C4-2B (cell line): ENCODE measurements around the gene IRAK1.
A peak's percentile ranks its signal among the peaks of the same experiment; 100 is the strongest.

Experiments used
- H3K27ac ChIP-seq: fragments of 450-650 bp; 2 replicates; pipeline ENCODE4 v1.5.1; 2017
- ZFX ChIP-seq: fragments of 450-650 bp; IDR thresholded peaks from 2 replicates; pipeline ENCODE4 v1.6.1; 2017
- TF ChIP-seq, protein P1 (sequence below): fragments of 450-650 bp; conservative IDR thresholded peaks from 2 replicates; pipeline ENCODE4 v1.5.1; 2017; ENCODE audit warnings: mild to moderate bottlenecking

Gene IRAK1

DNA sequence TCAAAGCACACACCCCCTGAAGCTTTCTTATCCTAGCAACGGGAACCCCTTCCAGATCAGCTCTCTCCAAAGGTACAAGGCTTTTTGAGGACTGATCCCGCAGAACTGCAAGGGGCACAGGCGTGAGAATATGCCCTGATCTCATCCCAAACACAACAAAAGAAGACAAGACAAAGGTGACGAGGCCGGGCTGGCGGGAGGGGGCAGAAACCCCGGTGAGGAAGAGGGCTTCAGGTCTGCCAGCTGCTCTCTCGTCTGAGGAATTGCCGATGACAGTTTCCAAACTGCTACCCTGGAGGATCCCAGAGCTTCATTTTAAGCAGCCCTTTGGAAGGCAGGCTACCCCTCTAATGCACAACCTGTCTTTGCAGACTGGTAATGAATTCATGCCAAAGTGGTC is 51.4 kb downstream of the IRAK1 start:
- peak overlapping the region; percentile 100 for H3K27ac ChIP-seq
- TF ChIP-seq ZFX, result no peak
- TF ChIP-seq, protein P1, sequence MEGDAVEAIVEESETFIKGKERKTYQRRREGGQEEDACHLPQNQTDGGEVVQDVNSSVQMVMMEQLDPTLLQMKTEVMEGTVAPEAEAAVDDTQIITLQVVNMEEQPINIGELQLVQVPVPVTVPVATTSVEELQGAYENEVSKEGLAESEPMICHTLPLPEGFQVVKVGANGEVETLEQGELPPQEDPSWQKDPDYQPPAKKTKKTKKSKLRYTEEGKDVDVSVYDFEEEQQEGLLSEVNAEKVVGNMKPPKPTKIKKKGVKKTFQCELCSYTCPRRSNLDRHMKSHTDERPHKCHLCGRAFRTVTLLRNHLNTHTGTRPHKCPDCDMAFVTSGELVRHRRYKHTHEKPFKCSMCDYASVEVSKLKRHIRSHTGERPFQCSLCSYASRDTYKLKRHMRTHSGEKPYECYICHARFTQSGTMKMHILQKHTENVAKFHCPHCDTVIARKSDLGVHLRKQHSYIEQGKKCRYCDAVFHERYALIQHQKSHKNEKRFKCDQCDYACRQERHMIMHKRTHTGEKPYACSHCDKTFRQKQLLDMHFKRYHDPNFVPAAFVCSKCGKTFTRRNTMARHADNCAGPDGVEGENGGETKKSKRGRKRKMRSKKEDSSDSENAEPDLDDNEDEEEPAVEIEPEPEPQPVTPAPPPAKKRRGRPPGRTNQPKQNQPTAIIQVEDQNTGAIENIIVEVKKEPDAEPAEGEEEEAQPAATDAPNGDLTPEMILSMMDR, result no peak

DNA sequence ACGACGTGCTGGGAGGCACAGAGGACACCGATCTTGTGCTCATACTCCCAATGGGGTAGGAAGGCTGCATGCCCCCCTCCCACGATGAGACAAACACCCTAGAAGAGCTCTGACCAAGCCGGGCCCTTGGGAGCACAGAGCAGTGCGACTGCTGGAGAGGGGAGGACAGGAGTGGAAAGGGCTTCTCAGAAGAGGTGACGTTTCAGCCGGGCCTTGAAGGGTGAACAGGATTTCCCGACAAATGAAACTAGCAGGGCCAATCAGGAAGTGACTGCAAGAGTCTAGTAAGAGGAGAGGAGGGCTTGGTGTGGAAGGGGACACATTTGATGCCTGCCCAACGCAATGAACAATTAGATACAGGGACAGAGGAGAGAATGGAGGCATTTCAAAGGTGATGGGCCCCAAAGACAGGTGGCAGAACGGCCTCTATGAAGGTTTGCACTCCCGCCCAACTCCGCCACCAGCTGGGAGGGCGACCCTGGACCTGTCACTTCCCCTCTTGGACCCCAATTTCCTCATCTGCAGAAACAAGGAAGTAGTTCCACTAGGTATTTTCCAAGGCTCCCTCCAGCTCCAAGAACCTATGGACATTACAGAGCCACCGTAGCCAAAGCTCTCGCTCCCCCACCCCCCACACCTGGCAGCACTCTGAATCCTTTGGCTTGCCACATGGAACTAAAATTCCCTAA is 52.0 kb downstream of the IRAK1 start:
- TF ChIP-seq, protein P1, result no peak
- no peak for TF ChIP-seq ZFX
- H3K27ac ChIP-seq, result peak overlapping the region; percentile 100

DNA sequence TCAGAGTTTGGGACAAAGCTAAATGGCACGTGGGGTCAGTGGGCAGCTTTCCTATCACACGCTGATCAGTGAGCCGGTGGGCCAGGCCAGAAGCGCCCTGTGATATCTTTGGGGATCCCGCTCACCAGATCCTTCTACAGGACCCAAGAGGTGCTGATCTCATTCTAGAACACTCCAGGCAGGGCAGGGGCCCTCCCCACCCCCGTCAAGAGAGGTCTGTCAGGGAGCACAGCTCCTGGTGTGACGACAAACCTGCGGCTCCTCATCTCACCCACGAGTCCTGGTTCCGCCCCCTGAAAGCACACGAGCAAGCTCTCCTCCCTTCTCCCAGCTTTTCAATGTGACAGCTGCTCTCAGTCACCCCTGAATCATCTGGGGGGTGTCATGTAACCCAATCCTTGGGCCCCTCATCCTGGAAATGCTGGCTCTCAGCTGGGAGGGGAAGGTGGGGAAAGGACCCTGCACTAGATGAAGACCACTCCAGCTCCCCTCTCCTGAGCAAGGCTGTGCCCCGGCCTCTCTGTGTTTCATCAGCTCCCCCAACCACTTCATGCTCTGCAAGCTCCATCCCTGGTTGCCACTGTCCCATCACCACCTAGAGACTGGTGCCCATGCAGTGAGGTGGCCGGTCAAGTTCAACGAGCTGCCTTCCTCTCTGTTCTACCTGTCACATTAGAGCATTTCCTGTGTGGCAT is 52.7 kb downstream of the IRAK1 start:
- H3K27ac ChIP-seq, result peak overlapping the region; percentile 100; the same call in 1 of the 2 replicates
- TF ChIP-seq, protein P1, result no peak
- TF ChIP-seq ZFX, result no peak

DNA sequence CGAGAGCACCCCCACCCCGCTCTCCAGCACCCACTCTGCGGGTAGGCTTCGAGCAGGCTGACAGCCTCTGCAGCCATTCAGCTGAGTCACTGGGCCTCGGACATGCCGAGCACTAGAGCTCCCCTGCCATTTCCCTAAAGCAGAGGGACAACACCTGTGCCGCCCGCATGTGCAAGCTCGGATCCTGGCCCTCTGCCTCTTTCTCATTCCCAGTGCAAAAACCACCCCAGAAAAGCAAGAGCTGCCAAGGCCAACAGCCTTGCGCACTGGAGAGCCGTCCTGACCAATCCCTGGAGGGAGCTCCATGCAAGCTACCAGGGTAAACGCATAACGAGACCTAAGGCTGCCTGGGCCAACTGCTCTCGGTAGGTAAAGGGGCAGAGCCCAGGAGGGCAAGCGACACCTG is 53.4 kb downstream of the IRAK1 start:
- peak overlapping the region; percentile 100; the same call in 1 of the 2 replicates for H3K27ac ChIP-seq
- no peak for TF ChIP-seq ZFX
- TF ChIP-seq, protein P1, result no peak

DNA sequence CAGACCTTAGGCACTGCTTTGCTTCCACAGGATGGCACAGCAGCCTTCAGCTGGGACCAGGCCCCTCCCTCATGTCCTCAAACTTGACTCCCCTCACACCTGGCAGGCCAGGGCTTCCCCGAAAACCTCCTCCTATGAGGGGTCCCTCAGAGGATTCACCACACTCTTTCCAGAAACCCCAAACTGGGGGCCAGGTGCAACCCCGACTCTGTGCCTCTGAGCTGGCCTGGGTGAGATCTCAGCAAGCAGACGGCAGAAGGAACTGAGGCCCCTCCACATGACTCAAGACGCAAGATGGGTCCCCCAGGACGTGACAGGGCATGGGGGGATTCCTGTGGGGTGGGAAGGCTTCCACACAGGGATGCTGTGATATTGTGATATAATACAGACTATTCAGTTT is 54.3 kb downstream of the IRAK1 start:
- no peak overlapping the region for H3K27ac ChIP-seq

DNA sequence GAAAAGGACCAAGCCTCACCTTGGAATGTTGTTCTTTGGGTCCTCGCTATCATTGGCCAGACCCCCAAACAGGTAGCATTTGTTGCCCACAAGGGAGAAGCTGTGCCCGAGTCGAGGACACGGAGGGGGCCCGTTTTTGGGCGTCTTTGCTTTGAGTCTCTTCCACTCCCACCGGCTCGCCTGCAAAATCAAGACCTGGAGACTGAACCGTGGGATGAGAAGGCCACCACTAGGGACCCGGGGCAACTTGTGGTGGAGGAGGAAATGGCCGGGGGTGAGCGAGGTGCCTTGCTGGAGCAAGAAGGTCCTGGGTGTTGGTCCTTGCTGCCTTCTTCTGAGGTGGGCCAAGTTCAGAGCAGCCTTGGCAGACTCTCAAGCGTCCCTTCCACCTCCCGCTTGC is 55.6 kb downstream of the IRAK1 start:
- H3K27ac ChIP-seq, result no peak overlapping the region
- TF ChIP-seq, protein P1, result no peak
- no peak for TF ChIP-seq ZFX

More for the DNA sequence above, 54.3 kb downstream of the IRAK1 start:
- TF ChIP-seq ZFX, result no peak
- TF ChIP-seq, protein P1, result no peak

DNA sequence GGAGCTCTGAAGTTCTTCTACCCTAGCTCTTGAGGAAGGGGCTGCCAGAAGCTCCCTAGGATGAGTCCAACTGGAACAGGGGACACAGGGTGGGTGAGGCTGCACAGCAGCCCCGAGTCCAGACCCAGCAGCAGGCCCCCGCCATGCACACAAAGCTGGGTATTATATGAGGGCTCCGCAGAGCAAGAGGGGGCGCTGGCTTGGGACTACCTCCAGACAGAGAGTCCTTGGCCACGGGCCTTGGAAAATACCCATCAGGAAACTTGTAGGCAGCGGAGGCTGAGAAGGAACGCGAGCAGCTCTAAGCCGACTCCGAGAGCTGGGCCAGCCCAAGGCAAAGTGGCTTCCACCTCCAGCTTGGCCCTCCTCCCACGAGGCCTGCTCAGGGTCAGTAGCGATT is 56.2 kb downstream of the IRAK1 start:
- no peak overlapping the region for H3K27ac ChIP-seq

More for the DNA sequence above, 56.2 kb downstream of the IRAK1 start:
- no peak for TF ChIP-seq ZFX
- TF ChIP-seq, protein P1, result no peak
